ENCODE results near the gene DSCAML1.

DNA sequence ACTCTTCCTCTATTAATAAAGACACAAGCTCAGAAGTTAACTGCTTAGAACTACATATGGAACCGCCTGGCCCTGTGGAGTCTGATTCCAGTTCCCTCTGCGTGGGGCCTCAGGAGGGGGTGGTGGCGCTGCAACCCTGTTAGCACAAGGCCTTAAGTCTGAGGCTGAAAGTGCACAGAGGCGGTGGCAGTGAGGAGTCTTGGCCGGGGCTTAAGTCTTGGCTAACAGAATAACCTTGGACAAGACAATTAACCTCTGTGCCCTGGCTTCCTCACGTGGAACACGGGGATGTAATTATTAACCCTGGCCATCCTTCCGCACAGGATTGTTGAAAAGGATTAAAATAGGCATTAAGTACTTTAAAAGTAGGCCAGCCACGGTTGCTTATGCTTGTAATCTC, 277.8 kb downstream of the DSCAML1 start:
- no peak for TF ChIP-seq JUND (IDR thresholded peaks at IDR 0.05)
- TF ChIP-seq, protein P1, sequence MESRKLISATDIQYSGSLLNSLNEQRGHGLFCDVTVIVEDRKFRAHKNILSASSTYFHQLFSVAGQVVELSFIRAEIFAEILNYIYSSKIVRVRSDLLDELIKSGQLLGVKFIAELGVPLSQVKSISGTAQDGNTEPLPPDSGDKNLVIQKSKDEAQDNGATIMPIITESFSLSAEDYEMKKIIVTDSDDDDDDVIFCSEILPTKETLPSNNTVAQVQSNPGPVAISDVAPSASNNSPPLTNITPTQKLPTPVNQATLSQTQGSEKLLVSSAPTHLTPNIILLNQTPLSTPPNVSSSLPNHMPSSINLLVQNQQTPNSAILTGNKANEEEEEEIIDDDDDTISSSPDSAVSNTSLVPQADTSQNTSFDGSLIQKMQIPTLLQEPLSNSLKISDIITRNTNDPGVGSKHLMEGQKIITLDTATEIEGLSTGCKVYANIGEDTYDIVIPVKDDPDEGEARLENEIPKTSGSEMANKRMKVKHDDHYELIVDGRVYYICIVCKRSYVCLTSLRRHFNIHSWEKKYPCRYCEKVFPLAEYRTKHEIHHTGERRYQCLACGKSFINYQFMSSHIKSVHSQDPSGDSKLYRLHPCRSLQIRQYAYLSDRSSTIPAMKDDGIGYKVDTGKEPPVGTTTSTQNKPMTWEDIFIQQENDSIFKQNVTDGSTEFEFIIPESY (IDR thresholded peaks at IDR 0.05; ENCODE audit: extremely low read depth, insufficient replicate concordance, low read length), result no peak
- no peak for TF ChIP-seq RAD21 (IDR thresholded peaks at IDR 0.05; ENCODE audit: low read depth)
- TF ChIP-seq, protein P2, sequence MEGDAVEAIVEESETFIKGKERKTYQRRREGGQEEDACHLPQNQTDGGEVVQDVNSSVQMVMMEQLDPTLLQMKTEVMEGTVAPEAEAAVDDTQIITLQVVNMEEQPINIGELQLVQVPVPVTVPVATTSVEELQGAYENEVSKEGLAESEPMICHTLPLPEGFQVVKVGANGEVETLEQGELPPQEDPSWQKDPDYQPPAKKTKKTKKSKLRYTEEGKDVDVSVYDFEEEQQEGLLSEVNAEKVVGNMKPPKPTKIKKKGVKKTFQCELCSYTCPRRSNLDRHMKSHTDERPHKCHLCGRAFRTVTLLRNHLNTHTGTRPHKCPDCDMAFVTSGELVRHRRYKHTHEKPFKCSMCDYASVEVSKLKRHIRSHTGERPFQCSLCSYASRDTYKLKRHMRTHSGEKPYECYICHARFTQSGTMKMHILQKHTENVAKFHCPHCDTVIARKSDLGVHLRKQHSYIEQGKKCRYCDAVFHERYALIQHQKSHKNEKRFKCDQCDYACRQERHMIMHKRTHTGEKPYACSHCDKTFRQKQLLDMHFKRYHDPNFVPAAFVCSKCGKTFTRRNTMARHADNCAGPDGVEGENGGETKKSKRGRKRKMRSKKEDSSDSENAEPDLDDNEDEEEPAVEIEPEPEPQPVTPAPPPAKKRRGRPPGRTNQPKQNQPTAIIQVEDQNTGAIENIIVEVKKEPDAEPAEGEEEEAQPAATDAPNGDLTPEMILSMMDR (IDR thresholded peaks at IDR 0.05 in 2 of 3, conservative IDR thresholded peaks at IDR 0.05 in 1 of 3; ENCODE audit: borderline replicate concordance in 1 of 3, insufficient read depth in 1 of 3, low read depth in 2 of 3, low read length in 2 of 3), result no peak

All from HCT116 (cell line).